Loucy (cell line): Measurements from ENCODE around the gene EML1.

Experiments used
- H2AFZ ChIP-seq: fragments of 200-600 bp; sonication (generic); 2 replicates; pipeline ENCODE4 v1.6.0; 2016; ENCODE audit warnings: antibody characterized with exemption, mild to moderate bottlenecking, low read length, moderate library complexity
- H3F3A ChIP-seq: fragments of 200-600 bp; 2 replicates; pipeline ENCODE4 v1.6.0; 2016; ENCODE audit warnings: antibody characterized with exemption, low read depth, mild to moderate bottlenecking
- H3K27me3 ChIP-seq: fragments of 200-600 bp; sonication (generic); 2 replicates; pipeline ENCODE4 v1.6.1; 2014; ENCODE audit warnings: low read length, mild to moderate bottlenecking; ENCODE audit not compliant: insufficient read depth, poor library complexity, severe bottlenecking
- H3K36me3 ChIP-seq: fragments of 200-600 bp; sonication (generic); 2 replicates; pipeline ENCODE4 v1.6.1; 2016; ENCODE audit warnings: low read length; ENCODE audit not compliant: insufficient read depth
- H3K4me1 ChIP-seq: fragments of 200-600 bp; sonication (generic); 2 replicates; pipeline ENCODE4 v1.5.1; 2014; ENCODE audit warnings: low read length, mild to moderate bottlenecking; ENCODE audit not compliant: insufficient read depth, poor library complexity, severe bottlenecking
- H3K4me2 ChIP-seq: fragments of 200-600 bp; sonication (generic); 2 replicates; pipeline ENCODE4 v1.6.0; 2014; ENCODE audit warnings: antibody characterized with exemption, low read length, low read depth, mild to moderate bottlenecking; ENCODE audit not compliant: poor library complexity, severe bottlenecking
- H3K4me3 ChIP-seq: fragments of 200-600 bp; sonication (generic); 2 replicates; pipeline ENCODE4 v1.5.1; 2014; ENCODE audit warnings: low read length, mild to moderate bottlenecking, mixed read lengths; ENCODE audit not compliant: poor library complexity, severe bottlenecking
- H3K79me2 ChIP-seq: fragments of 200-600 bp; sonication (generic); 2 replicates; pipeline ENCODE4 v1.6.1; 2014; ENCODE audit warnings: low read length; ENCODE audit not compliant: insufficient read depth
- H3K9ac ChIP-seq: fragments of 200-600 bp; sonication (generic); 2 replicates; pipeline ENCODE4 v1.6.0; 2014; ENCODE audit warnings: mild to moderate bottlenecking, low read depth, low read length, moderate library complexity; ENCODE audit not compliant: poor library complexity, severe bottlenecking
- H3K9me2 ChIP-seq: fragments of 200-600 bp; sonication (generic); replicated peaks from 2 replicates; pipeline ENCODE4 v1.6.1; 2016; ENCODE audit warnings: low read depth, low read length, mixed read lengths
- H3K9me3 ChIP-seq: fragments of 200-600 bp; sonication (generic); 2 replicates; pipeline ENCODE4 v1.6.1; 2014; ENCODE audit warnings: mild to moderate bottlenecking, antibody characterized with exemption, low read length, low read depth; ENCODE audit not compliant: insufficient read depth
- H4K20me1 ChIP-seq: fragments of 200-600 bp; sonication (generic); 2 replicates; pipeline ENCODE4 v1.6.0; 2014; ENCODE audit warnings: antibody characterized with exemption, low read length, mild to moderate bottlenecking; ENCODE audit not compliant: insufficient read depth, poor library complexity, severe bottlenecking
- EZH2phosphoT487 ChIP-seq: fragments of 200-600 bp; IDR thresholded peaks from 2 replicates; pipeline ENCODE4 v1.6.1; 2018; ENCODE audit warnings: antibody characterized with exemption, mild to moderate bottlenecking, moderate library complexity, borderline replicate concordance
- TF ChIP-seq, protein P1 (sequence below): fragments of 200-600 bp; sonication (generic); conservative IDR thresholded peaks from 2 replicates; pipeline ENCODE4 v1.5.1; 2014; ENCODE audit warnings: mild to moderate bottlenecking, antibody characterized with exemption, low read length

Gene EML1

GRCh38 chr14:99816642-99817041 lies 23.4 kb downstream of the EML1 start:
- TF ChIP-seq, protein P1, sequence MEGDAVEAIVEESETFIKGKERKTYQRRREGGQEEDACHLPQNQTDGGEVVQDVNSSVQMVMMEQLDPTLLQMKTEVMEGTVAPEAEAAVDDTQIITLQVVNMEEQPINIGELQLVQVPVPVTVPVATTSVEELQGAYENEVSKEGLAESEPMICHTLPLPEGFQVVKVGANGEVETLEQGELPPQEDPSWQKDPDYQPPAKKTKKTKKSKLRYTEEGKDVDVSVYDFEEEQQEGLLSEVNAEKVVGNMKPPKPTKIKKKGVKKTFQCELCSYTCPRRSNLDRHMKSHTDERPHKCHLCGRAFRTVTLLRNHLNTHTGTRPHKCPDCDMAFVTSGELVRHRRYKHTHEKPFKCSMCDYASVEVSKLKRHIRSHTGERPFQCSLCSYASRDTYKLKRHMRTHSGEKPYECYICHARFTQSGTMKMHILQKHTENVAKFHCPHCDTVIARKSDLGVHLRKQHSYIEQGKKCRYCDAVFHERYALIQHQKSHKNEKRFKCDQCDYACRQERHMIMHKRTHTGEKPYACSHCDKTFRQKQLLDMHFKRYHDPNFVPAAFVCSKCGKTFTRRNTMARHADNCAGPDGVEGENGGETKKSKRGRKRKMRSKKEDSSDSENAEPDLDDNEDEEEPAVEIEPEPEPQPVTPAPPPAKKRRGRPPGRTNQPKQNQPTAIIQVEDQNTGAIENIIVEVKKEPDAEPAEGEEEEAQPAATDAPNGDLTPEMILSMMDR, result no peak
- no peak for TF ChIP-seq EZH2phosphoT487
- H3F3A ChIP-seq, result no peaks in the 10 kb centered on the region
- H4K20me1 ChIP-seq, result no peaks in the 10 kb centered on the region
- H2AFZ ChIP-seq, result no peak overlapping the region
- H3K27me3 ChIP-seq, result peaks cover 97% of the 10 kb centered on the region
- no peak overlapping the region for H3K4me3 ChIP-seq
- no peaks in the 10 kb centered on the region for H3K4me1 ChIP-seq
- no peak overlapping the region for H3K4me2 ChIP-seq
- no peak overlapping the region for H3K9ac ChIP-seq
- no peaks in the 10 kb centered on the region for H3K9me3 ChIP-seq
- no peaks in the 10 kb centered on the region for H3K36me3 ChIP-seq
- H3K9me2 ChIP-seq, result no peaks in the 10 kb centered on the region
- no peaks in the 10 kb centered on the region for H3K79me2 ChIP-seq

- no peaks in the 10 kb centered on the region for H3K4me1 ChIP-seq
- H4K20me1 ChIP-seq, result no peaks in the 10 kb centered on the region
- no peak overlapping the region for H3K4me3 ChIP-seq
- H3F3A ChIP-seq, result no peaks in the 10 kb centered on the region
- no peaks in the 10 kb centered on the region for H3K79me2 ChIP-seq
- H3K36me3 ChIP-seq, result no peaks in the 10 kb centered on the region
- no peak overlapping the region for H3K4me2 ChIP-seq
- H2AFZ ChIP-seq, result no peak overlapping the region
- H3K9ac ChIP-seq, result no peak overlapping the region
- no peaks in the 10 kb centered on the region for H3K9me3 ChIP-seq
- TF ChIP-seq, protein P1, result no peak
- TF ChIP-seq EZH2phosphoT487, result no peak
- no peaks in the 10 kb centered on the region for H3K9me2 ChIP-seq
- H3K27me3 ChIP-seq, result peaks cover 92% of the 10 kb centered on the region
These were observed 24.1 kb downstream of the EML1 start for GRCh38 chr14:99817331-99817730.

GRCh38 chr14:99818503-99819036 lies 25.4 kb downstream of the EML1 start:
- Histone ChIP-seq H3K79me2 (no peaks in the 10 kb centered on the region), H2AFZ (no peak overlapping the region), H3K4me3 (no peak overlapping the region), H3K9me3 (no peaks in the 10 kb centered on the region), H3F3A (no peaks in the 10 kb centered on the region), H3K9ac (no peak overlapping the region), H3K4me2 (no peak overlapping the region), H3K9me2 (no peaks in the 10 kb centered on the region), H3K36me3 (no peaks in the 10 kb centered on the region), H3K4me1 (no peaks in the 10 kb centered on the region), H3K27me3 (peaks cover 92% of the 10 kb centered on the region), H4K20me1 (no peaks in the 10 kb centered on the region)
- TF ChIP-seq EZH2phosphoT487, result no peak
- TF ChIP-seq, protein P1, result no peak
